ENCODE results near the gene TOX2. TPM values are rescaled to one million over a fixed set of nuclear protein-coding genes. Genes with fewer than 3 reads are reported as not detected.
A peak's percentile ranks its signal among the peaks of the same experiment; 100 is the strongest.

Gene TOX2
- polyA plus RNA-seq, 3 donors = 0.39 to 0.56 (median 0.47) TPM

- no peak overlapping the region for H3K9ac ChIP-seq (ENCODE audit: insufficient read depth, low read length, poor library complexity, severe bottlenecking)
- WGBS (ENCODE audit: insufficient coverage) = 100% methylated on average over 5 of the region's 5 CpGs
- DNase-seq = no peak
- peaks cover 11 to 35% (median 32%) of the 10 kb centered on the region in 3 donors for H3K27me3 Mint-ChIP-seq (ENCODE audit: low read depth in 3 of 3)
- H3K4me2 ChIP-seq (replicated peaks; ENCODE audit: extremely low read depth, low read length, poor library complexity, severe bottlenecking) = no peak overlapping the region
- peaks cover 65% of the 10 kb centered on the region for H3K4me1 Mint-ChIP-seq
- no peaks in the 10 kb centered on the region for H3K9me3 ChIP-seq (replicated peaks in 1 of 2; ENCODE audit: control insufficient read depth in 1 of 2, insufficient read depth in 1 of 2, low read length in 2 of 2)
- H3K4me3 ChIP-seq (replicated peaks in 1 of 3; ENCODE audit: low read depth in 2 of 3, low read length in 3 of 3) = no peak overlapping the region
- peaks cover 15 to 20% of the 10 kb centered on the region in 2 donors for H3K36me3 Mint-ChIP-seq
- no peak for TF ChIP-seq CTCF (IDR thresholded peaks at IDR 0.05)
- peaks cover 0 to 12% of the 10 kb centered on the region in 2 donors for H3K27me3 ChIP-seq (ENCODE audit: control insufficient read depth in 2 of 2, insufficient read depth in 2 of 2, low read length in 2 of 2)
- H3K36me3 ChIP-seq (replicated peaks in 1 of 2; ENCODE audit: control insufficient read depth in 1 of 2, insufficient read depth in 2 of 2, low read length in 2 of 2) = no peaks in the 10 kb centered on the region
- H3K4me3 Mint-ChIP-seq = peak overlapping the region in 1 of 2 donors; percentile 63
- no peaks in the 10 kb centered on the region for H4K20me1 ChIP-seq (ENCODE audit: insufficient read depth, low read length)
- intact Hi-C loops (cut with micrococcal nuclease) = no loop called here
- H3K4me1 ChIP-seq (ENCODE audit: control insufficient read depth in 1 of 2, insufficient read depth in 2 of 2, low read length in 2 of 2) = peaks cover 54 to 55% of the 10 kb centered on the region in 2 donors
- H3K27ac Mint-ChIP-seq = no peak overlapping the region
- H3K27ac ChIP-seq (ENCODE audit: low read depth in 1 of 2, low read length in 2 of 2) = no peak overlapping the region
- no peak overlapping the region for H2AFZ ChIP-seq (ENCODE audit: insufficient read depth, low read depth, low read length, poor library complexity, severe bottlenecking)
- H3K9me3 Mint-ChIP-seq = peaks cover 0 to 7% (median 3%) of the 10 kb centered on the region in 7 donors
- H3K79me2 ChIP-seq (ENCODE audit: insufficient read depth, low read length) = no peaks in the 10 kb centered on the region
Observed at GRCh38 chr20:43961116-43961515, 46.5 kb downstream of the TOX2 start.

GRCh38 chr20:43961541-43962471, 47.2 kb downstream of the TOX2 start:
- H3K9me3 Mint-ChIP-seq = peaks cover 0 to 7% (median 3%) of the 10 kb centered on the region in 7 donors
- intact Hi-C loops (cut with micrococcal nuclease) = no loop called here
- H3K27me3 Mint-ChIP-seq (ENCODE audit: low read depth in 3 of 3) = peaks cover 11 to 35% (median 29%) of the 10 kb centered on the region in 3 donors
- no peak for DNase-seq
- H3K27me3 ChIP-seq (ENCODE audit: control insufficient read depth in 2 of 2, insufficient read depth in 2 of 2, low read length in 2 of 2) = peaks cover 0 to 14% of the 10 kb centered on the region in 2 donors
- peaks cover 15 to 16% of the 10 kb centered on the region in 2 donors for H3K36me3 Mint-ChIP-seq
- H3K9me3 ChIP-seq (replicated peaks in 1 of 2; ENCODE audit: control insufficient read depth in 1 of 2, insufficient read depth in 1 of 2, low read length in 2 of 2) = no peaks in the 10 kb centered on the region
- no peak overlapping the region for H3K27ac ChIP-seq (ENCODE audit: low read depth in 1 of 2, low read length in 2 of 2)
- no peak overlapping the region for H3K4me2 ChIP-seq (replicated peaks; ENCODE audit: extremely low read depth, low read length, poor library complexity, severe bottlenecking)
- TF ChIP-seq CTCF (IDR thresholded peaks at IDR 0.05) = no peak
- H2AFZ ChIP-seq (ENCODE audit: insufficient read depth, low read depth, low read length, poor library complexity, severe bottlenecking) = no peak overlapping the region
- H3K27ac Mint-ChIP-seq = no peak overlapping the region
- H3K36me3 ChIP-seq (replicated peaks in 1 of 2; ENCODE audit: control insufficient read depth in 1 of 2, insufficient read depth in 2 of 2, low read length in 2 of 2) = no peaks in the 10 kb centered on the region
- no peaks in the 10 kb centered on the region for H4K20me1 ChIP-seq (ENCODE audit: insufficient read depth, low read length)
- peaks cover 60% of the 10 kb centered on the region for H3K4me1 Mint-ChIP-seq
- no peak overlapping the region for H3K4me3 ChIP-seq (replicated peaks in 1 of 3; ENCODE audit: low read depth in 2 of 3, low read length in 3 of 3)
- no peak overlapping the region for H3K9ac ChIP-seq (ENCODE audit: insufficient read depth, low read length, poor library complexity, severe bottlenecking)
- peak overlapping the region in 1 of 2 donors; percentile 63 for H3K4me3 Mint-ChIP-seq
- WGBS (ENCODE audit: insufficient coverage) = 89% methylated on average over 11 of the region's 18 CpGs
- no peaks in the 10 kb centered on the region for H3K79me2 ChIP-seq (ENCODE audit: insufficient read depth, low read length)
- H3K4me1 ChIP-seq (ENCODE audit: control insufficient read depth in 1 of 2, insufficient read depth in 2 of 2, low read length in 2 of 2) = peaks cover 48% of the 10 kb centered on the region in 2 donors
